NCI-H2029 (cell line): ENCODE results near the gene POU6F2.
"Not testable (repeated sequence)": the region's sequence is repeated elsewhere in the genome, so short reads cannot be mapped to it uniquely, and the experiment has no call there.

ENCODE experiments used
- DNase-seq: peaks from one replicate; lab custom pipeline; 2025; lab: John Stamatoyannopoulos, UW

POU6F2 gene

DNA sequence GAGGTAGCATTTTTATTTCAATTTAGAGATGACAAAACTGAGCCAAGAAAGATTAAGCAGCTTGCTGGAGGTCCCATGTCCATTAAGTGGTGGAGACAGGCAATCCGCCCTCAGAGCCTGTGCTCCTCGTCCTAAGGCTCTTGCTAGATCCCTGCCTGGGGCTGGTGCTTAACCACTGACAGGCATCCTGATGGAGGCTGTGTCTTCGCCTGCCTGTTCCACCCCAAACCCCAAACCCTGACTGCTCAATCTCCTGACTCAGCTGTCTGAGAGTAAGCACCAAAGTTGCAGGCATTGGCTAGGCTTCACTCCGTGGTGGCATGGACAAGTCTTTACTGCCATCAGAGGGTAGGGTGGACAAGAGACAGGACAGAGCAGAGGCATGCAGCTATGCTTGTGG is 209.4 kb downstream of the POU6F2 start:
- no peak for DNase-seq

DNA sequence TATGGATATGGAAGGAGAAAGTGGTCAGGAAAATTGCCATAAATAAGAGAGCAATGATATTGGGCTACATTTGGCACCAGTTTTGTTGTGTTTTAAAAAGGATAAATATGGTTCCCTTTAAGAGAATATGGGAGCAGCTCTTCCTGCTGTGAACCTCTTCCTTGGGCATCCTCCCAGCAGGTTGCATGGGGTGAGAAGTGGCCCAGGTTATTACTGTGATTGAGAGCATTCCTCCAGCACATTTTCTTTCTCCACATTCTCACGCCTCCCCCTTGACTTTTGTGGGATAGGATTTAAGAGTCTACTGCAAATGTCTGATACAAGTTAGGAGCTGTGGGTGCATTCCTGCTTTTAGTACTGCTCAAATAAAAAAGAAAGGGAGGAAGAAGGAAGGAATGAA is 214.8 kb downstream of the POU6F2 start:
- no peak for DNase-seq

DNA sequence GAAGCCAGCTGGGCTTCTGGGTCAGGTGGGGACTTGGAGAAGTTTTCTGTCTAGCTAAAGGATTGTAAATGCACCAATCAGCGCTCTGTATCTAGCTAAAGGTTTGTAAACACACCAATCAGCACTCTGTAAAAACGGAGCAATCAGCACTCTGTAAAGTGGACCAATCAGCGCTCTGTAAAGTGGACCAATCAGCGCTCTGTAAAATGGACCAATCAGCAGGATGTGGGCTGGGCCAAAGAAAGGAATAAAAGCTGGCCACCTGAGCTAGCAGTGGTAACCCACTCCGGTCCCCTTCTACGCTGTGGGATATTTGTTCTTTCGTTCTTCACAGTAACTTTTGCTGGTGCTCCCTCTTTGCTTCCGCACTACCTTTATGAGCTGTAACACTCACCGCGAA is 216.7 kb downstream of the POU6F2 start:
- not testable (repeated sequence) for DNase-seq

DNA sequence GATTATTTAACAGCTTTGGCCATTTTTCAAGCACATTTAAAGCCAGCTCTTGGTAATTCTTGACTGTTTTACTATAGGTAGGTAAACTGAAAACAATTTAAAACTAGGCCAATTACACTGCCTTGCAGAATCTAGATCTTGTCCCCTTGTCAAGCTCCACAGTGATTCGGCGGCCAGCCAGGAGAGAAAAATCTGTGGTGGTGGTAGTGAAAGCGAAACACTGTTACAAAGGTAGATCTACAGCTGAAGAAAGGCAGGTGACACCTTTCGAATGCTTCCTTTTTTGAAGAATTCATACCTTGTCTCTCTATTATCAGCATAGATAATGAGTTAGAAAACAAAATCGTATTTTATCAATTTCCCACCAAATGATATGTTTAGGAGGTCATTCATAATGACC is 218.3 kb downstream of the POU6F2 start:
- DNase-seq: no peak

DNA sequence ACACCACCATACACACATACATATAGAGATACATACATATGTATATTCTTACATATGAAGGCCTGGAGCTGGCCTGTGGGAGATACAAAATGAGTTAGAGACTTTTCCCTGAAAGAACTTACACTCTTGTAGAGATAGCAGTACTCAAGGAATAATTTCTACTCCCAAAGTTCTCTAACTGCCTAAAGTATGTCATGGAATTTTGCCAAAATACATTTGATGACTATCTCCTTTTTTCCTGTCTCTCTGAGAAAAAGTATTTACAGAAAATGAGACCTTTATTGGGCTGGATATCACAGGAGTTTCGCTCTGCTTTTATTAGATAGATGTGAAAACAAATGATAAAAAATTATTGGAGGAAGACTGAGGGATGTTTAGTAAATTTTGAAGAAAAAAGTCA is 220.1 kb downstream of the POU6F2 start:
- no peak for DNase-seq

DNA sequence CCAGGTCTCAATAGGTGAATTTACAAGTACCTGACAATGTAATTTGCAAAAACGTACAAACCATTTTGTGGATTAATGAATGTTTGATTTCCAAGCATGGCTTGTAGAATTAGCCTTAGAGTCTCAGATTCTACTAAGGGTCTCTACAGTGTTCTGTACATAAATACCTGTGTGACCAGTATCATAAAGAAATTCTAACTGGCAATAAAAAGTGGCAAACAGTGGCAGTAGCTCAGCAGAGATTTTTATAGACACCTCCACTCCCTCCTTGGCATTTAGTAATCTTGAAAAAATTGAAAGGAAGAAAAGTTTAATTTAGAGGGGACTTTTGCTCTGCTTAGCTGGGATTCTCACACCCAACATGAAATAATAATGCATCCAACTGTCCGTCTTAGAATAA is 220.8 kb downstream of the POU6F2 start:
- no peak for DNase-seq

DNA sequence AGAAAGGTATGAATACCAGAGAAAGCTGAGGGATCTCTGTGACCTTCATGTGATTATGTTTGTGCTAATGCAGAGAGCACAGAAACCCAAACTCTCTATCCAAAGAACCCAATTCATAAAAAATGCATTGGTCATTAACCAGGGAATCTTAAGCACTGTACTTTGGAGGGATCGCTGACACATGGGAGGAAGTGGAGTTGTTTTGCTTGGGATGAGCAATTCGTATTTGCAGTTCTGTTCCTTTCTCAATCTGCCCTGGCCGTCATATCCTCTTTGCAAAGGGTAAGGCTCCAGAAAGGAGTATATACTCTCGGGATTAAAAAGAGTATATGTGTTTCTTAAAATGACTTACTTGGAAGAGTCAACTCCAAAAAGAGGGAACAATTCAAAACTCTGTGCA is 221.3 kb downstream of the POU6F2 start:
- no peak for DNase-seq

DNA sequence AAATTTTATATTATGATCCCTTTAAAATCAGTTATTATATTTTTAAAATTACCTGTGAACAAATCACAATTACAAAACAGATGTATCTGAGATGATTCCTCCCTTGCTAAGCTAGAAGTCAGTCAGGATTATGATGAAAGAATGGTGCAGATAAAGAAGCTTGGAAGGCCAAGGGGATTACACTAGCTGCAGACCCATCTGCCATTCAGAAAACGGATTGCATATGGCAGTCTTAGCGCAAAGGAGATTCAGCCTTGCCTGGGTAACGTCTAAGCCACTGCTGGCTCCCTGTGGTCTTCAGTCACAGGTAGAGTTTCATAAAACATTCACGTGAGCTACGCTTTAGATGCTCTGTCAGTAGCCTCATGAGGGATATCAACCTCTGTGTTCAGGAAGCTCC is 222.2 kb downstream of the POU6F2 start:
- no peak for DNase-seq

DNA sequence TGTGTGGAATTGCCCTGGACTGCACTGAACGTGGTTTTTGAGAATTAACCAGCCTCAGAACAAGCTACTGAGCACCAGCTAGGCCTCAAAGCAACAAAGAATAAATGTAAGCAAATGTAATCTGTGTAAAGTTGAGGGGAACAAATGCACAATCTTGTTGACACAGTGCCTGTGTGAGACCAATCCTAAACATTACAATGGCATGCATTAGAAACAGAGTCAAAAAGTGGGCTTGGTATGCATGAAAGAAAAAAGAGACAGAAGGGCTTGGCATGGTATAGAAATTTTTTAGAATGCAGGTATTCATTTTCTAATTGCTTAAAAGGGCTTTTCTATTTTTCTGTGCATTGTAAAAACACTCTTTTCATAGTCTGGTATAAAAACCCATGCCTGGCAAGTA is 224.3 kb downstream of the POU6F2 start:
- DNase-seq: no peak

DNA sequence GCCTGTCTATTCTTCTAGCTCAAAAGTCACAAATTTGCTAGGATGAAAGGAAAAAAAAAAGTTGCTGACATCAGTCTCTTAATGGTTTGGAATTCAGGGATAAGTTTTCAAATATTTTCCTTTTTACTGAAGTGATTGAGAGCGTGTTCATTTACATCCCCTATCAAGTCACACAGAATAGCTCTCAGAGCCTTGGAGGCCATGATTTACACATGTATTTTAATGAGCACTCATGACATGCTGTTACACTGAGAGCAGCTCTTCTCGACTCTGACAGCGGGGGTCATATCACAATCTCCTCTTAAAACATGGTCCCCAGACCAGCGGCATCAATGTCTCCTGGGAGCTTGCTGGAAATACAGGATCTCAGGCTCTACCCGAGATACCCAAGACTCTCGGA is 232.7 kb downstream of the POU6F2 start:
- no peak for DNase-seq

DNA sequence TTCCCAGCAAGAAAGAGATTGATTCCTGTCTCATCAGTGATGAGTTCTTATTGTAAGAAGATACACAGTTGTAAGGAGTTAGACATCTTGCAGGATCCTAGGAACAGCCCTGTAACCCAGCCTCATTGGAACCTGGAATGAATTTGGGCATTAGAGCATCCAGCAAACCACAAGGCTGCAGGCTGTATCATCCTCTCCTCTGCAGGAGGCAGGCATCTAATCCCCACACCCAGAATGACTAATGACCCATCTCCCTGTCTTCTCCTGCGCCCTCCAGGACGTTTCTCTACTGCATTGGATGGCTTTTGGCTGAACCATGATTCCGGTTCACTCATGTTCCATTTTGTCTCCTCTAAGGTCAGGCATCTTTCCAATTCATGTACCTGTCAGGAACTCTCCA is 233.9 kb downstream of the POU6F2 start:
- DNase-seq: no peak

DNA sequence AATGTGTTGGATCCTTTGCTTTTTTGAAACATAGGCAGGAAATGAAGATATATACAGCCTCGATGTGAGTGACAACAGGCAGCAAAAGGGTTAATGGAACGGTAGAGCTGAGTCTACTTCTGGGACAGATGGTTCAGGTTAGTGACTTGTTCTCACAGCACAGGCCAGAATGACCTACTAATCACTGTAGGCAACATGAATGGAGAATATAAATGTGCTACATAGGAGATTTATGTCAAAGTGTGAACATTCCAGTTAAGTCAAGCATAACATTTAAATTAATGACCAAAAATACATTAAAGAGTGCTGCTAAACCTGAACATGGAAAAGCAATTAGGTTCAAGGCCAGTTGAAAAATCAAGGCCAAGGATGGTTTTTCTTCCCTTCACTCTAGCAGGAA is 235.2 kb downstream of the POU6F2 start:
- no peak for DNase-seq

DNA sequence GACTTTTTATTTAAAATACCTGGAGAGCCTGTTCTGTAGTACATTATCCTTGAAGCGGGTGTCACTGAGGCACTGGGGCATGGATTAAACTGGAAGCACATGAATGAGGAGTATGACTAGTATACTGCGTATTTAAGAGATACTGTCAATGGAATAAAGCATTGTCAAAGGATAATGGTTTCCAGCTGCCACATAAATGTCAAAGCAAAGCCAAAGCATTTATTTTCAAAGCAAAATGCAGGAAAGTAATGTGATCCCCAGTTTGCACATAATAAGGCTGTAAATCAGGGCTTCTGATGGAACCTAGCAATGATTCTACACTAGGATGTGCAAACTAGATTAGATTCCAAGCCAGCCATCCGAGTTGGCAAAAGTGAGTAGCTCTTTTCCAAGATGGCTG is 240.1 kb downstream of the POU6F2 start:
- DNase-seq: no peak

DNA sequence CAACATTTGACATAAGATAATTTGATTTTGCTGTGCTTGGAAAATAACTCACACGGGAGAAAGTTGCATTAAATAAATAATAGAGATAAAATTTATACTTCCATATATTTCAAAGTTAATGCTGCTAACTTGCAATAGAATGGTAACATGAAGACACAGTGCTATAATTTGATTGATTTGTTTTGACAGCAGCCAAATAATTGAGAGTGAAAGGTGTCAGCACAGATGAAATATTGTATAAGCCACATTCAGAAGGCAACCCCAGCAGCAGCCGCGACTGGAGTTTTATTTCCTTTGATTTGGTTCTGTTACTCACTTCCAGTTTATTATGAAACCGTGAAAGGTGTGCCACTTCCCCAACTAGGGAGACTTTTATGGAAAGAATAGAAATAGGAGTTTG is 242.2 kb downstream of the POU6F2 start:
- no peak for DNase-seq

DNA sequence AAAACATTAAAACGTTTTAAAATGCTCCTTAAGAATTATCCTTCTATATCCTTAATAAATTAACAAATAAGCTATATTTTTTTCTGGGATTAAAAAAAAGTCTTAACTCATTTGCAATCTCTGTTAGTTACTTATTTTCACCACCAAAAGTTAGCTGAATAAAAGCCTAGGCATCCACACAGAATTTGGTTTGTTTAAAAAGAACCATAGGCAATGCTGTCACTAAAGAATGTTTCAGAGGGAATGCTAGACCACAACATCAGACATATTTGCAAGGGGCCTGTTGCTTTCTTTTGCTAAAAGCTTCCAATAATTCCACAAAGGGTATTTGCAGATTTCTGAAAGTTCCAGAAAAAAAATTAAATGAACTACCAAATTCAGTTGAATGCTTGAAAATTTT is 244.2 kb downstream of the POU6F2 start:
- no peak for DNase-seq

DNA sequence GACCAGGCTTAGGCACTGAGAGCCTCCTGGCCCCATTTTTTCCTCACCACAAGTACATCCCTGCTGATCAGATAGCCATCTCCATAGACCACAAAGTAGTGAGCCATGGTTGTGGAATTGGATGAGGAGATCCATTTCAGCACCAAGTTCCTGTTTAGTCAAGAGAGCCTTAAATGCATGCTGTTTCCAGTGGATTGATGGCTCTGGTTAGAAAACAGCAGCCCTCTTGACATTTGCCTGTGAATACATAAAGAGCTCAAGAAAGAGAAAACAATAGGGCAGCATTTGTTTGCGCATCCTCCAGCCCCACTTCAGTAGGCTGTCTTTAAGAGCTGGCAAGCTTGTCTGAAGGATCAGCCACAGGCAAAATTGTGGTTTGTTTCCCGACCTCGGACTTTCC is 251.2 kb downstream of the POU6F2 start:
- DNase-seq: peak; percentile 87

DNA sequence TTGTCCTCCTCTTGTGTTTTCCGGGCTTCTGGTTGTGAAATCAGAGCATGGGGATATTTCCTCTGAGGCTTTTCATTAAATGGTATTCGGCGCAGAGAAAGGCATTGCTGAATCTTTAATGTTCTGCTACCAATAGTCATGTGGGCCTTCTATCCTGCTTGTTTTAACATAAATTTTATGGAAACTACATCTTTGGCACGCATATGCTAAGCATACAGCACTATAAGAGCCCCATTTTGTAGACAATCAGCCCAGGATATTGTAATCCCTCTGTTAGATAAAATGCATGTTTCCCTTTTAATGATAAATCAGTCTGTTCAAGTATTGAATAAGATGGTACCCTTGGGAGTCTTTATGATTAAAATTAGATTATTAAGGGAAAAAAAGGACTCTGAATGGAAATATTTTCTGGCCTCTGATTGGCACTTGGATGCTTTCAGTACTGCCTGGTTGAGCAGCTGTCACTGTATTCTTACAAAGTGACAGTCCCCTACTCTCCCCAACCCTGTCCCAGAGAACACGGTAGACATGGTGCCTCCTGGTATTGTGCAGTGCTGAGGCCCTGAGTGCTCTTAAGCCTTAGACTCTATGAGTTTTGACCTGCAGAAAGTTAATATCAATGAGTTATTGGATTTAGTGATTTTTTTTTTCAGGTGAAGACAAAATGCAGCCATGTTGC is 256.3 kb downstream of the POU6F2 start:
- no peak for DNase-seq

DNA sequence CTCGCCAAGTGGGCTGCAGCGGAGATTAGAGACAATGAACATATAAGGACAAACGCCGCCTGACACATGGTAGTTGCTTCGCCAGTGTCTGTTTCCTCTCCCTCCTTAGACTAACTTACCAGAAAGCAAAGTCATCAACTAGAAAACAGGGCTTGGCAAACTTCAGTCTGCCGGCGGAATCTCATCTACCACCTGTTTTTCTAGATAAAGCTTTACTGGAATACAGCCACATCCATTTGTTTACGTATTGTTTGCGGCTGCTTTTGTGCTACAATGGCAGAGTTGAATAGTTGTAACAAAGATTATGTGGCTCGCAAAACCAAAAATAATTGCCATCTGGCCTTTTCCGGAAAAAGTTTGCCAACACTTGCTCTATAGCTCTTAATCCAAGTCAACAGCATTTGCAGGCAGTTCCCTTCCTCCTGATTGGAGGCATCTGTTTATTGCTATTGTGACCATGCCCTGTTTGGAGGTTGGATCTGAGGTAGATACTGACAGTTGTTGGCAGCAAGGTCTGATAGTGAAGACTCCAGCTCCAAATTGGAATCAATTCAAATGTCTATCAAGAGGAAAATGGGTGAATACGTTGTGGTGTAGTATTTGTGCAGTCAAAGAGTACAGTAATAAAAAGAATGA is 260.6 kb downstream of the POU6F2 start:
- DNase-seq: peak; percentile 49

DNA sequence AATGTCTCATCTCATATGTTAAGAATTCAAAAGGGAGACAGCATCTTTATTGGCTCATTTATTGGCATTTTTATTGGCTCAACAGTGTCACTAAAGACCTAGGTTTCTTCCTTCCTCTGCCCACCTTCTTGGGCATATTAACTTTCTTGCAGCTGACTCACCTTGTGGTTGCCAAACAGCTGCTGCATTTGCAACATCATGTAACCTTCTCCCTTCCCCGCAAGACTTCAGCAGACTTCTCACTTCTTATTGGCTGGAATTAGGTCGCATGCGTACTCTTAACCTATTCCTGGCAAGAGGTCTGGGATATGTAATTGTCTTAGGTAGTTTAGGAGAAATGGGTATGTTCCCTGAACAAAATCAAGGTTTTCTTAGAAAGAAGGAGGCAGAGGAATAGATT is 263.2 kb downstream of the POU6F2 start:
- DNase-seq: no peak

DNA sequence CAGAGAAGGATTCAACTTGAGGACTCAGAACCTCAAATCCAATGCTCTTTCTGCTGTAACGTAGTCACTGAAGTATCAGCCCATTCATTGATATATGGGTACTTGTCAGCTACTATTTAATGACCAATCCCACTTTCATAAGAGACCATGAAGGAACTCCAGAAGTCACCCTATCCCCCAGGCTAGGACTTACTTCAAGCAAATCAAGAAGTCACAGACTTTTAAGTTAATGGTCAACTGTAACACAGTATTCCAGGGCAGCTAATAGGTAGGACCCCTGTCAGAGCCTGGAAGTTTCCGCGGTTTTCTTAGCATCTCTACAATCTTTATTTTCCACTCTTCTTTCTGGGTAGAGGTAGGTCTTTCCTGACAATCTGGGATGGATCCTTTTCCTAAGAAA is 269.9 kb downstream of the POU6F2 start:
- DNase-seq: no peak

DNA sequence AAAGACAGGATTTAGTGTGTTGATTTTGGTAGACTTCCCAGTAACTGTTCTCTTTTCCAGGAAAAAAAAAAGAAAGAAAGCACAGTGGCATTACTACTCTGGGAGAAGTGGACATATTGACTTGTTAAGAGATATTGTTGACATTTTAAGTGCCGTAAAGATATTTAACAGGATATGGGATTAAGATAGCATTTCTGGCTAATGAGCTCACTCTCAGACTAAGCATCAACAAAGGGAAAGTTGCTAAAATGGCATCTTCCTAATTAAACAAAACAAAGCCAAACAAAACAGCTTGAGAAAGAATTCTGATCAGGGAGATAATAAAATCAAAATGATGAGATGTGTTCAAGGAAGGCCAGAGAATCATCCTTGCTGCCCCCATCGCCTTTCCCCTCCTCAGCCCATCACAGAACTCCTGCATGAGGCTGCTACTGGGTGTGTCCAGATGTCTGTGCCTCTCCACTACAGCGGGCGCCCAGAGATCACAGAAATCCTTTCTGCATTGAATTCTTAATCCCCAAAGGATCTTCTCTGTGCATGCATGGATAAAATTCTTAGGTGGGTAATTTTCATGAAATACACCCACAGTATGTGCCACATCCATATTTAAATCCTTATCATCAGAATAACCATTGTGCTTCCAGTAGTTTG is 270.5 kb downstream of the POU6F2 start:
- no peak for DNase-seq

DNA sequence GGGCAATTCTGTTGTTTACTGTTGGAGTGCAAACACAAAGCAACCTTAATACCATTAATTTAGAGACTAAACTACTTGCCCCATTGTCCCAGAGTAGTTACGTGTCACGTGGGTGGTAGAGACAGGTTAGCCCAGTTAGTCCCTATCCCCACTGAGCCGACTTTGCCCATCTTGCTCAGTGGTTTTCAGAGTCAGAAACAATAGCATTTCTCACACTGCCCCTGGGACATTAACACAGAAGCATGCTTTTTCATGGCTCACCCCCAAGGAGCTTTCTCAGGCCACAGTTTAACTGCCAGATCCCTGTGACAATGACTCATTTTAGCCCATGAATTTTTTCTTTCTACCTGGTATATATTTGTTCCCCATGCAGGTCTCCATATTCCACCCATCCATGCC is 271.0 kb downstream of the POU6F2 start:
- DNase-seq: no peak

DNA sequence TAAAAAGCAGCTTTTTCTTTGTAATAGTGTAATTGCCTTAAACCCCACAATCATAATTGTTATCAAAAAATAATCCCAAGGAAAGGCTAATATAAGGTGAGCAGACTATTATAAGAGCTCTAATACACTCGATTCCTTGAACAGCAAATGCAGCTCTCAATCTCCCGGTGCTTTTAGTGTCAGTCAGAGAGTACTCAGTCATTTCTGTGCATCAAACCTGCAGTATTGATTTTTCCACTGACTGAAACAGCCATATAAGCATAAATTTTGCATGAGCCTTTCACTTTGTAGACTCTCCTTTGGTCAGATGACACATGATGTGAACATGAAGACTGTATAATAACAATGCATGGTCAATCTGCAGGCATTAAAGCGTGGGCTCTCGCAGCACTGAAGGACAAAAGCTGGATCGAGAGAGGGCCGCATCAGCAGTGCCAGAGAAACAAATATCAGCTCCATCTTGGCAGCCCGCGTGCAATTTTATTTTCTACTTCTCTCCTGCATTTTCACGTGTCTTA is 272.0 kb downstream of the POU6F2 start:
- no peak for DNase-seq

DNA sequence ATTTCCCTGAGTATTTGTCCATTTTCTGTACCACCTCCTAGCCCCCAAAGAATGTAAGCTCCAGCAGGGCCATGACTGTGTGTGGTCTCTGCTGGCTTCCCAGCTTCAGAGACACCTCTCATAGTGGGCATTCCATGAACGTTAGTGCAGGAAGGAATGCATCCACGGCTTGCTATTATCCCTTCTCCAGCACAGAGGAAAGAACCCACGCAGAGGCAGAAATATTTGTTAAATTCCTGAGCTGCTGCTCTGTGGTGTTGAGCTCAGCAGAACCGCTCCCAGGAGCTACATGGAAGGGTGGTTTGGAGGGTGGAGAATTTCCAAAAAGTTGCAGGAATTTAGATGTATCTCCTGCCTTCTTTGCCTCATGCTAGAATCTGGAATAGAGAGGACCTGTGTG is 275.2 kb downstream of the POU6F2 start:
- DNase-seq: no peak
